HepG2 (cell line): ENCODE measurements around the gene COMMD9. TPM values are rescaled to one million over a fixed set of nuclear protein-coding genes. Genes with fewer than 3 reads are reported as not detected.

Experiments used
- AGO2 ChIP-seq: fragments of 200-400 bp; formaldehyde crosslinking; optimal IDR thresholded peaks from 2 replicates; pipeline ENCODE3; 2017; ENCODE audit warnings: mild to moderate bottlenecking, low read depth, low read length, moderate library complexity
- CEBPB ChIP-seq: IDR thresholded peaks from 2 replicates; pipeline ENCODE4 v1.6.1; 2011; ENCODE audit warnings: low read depth, low read length, improper control_type of control experiment, borderline replicate concordance
- DRAP1 ChIP-seq: IDR thresholded peaks from 2 replicates; pipeline ENCODE4 v1.6.1; 2016; ENCODE audit warnings: missing genetic modification reagents, missing compliant biosample characterization
- HIC2 ChIP-seq: sonication (generic); formaldehyde crosslinking; IDR thresholded peaks from 2 replicates; pipeline ENCODE4 v1.9.0; 2022; ENCODE audit warnings: low read depth, missing genetic modification reagents
- KAT2B ChIP-seq: fragments of 150-350 bp; IDR thresholded peaks from 2 replicates; pipeline ENCODE4 v1.6.1; 2014; ENCODE audit warnings: low read depth, low read length, borderline replicate concordance
- MAFK ChIP-seq, 2 experiments: IDR thresholded peaks in 1 of 2; conservative IDR thresholded peaks in 1 of 2; 2 replicates each; pipeline ENCODE4 v1.6.1; 2011; ENCODE audit warnings: improper control_type of control experiment in 2 of 2, low read length in 2 of 2
- ZBTB42 ChIP-seq: sonication (generic); formaldehyde crosslinking; IDR thresholded peaks from 2 replicates; pipeline ENCODE4 v1.5.0; 2020; ENCODE audit warnings: mild to moderate bottlenecking, missing genetic modification reagents
- ZMYM3 ChIP-seq: sonication (generic); formaldehyde crosslinking; IDR thresholded peaks from 2 replicates; pipeline ENCODE4 v1.5.1; 2020; ENCODE audit warnings: mild to moderate bottlenecking, missing genetic modification reagents
- ZNF18 ChIP-seq: sonication (generic); formaldehyde crosslinking; IDR thresholded peaks from 2 replicates; pipeline ENCODE4 v1.8.0; 2022; ENCODE audit warnings: mild to moderate bottlenecking, missing genetic modification reagents; ENCODE audit not compliant: insufficient replicate concordance
- ZNF280D ChIP-seq: sonication (generic); formaldehyde crosslinking; IDR thresholded peaks from 2 replicates; pipeline ENCODE4 v1.5.1; 2020; ENCODE audit warnings: mild to moderate bottlenecking, missing genetic modification reagents
- ZNF326 ChIP-seq: sonication (generic); formaldehyde crosslinking; IDR thresholded peaks from 2 replicates; pipeline ENCODE4 v1.4.0; 2020; ENCODE audit warnings: missing genetic modification reagents, borderline replicate concordance
- ZNF543 ChIP-seq: sonication (generic); formaldehyde crosslinking; IDR thresholded peaks from 2 replicates; pipeline ENCODE4 v1.4.0; 2020; ENCODE audit warnings: mild to moderate bottlenecking, missing genetic modification reagents
- polyA plus RNA-seq, 8 experiments: library from polyadenylated mRNA; depleted of rRNA in 3 of 8; stranded (reverse) in 7 of 8; unstranded in 1 of 8; fragments of >200 nt; fragmentation: Illumina TruSeq in 4 of 8; extraction: Trizol in 4 of 8; gene quantifications; 2 replicates each; pipeline versions ENCODE4 v1.2.1 to v1.2.3, GENCODE V29; 2011 to 2016; ENCODE audit warnings: low read depth in 4 of 8, missing spikeins in 1 of 8, mixed read lengths in 1 of 8; ENCODE audit not compliant: insufficient read depth in 1 of 8
- total RNA-seq, 5 experiments: library from RNA; depleted of rRNA; stranded (reverse); fragments of >200 nt; fragmentation: Illumina TruSeq; extraction: Trizol; gene quantifications; 2 replicates each; pipeline ENCODE4 v1.2.3, GENCODE V29; 2016; ENCODE audit warnings: low read depth in 1 of 5

Gene COMMD9
- total and polyA plus RNA-seq, 2 of the 13 experiments (the other 11 are each of a cell fraction or from before 2014, with no cell fraction given) = 47.3 to 76.7 TPM

GRCh38 chr11:36248436-36248835 is 40.8 kb downstream of the COMMD9 start (continued):
- TF ChIP-seq HIC2 (no peak), CEBPB (no peak), ZNF326 (CRISPR knock-in tag) (no peak), DRAP1 (no peak), ZBTB42 (CRISPR knock-in tag) (no peak), MAFK (conservative IDR thresholded peaks at IDR 0.05 in 1 of 2, IDR thresholded peaks at IDR 0.05 in 1 of 2; ENCODE audit: low read length in 2 of 2) (no peak), ZMYM3 (CRISPR knock-in tag) (no peak), ZNF280D (CRISPR knock-in tag) (no peak), ZNF18 (CRISPR knock-in tag) (no peak), ZNF543 (no peak), KAT2B (no peak), AGO2 (no peak)
